Caco-2 (cell line): ENCODE measurements around the gene TPCN1. TPM values are rescaled to one million over a fixed set of nuclear protein-coding genes. Genes with fewer than 3 reads are reported as not detected.

Experiments used
- BruUV-seq: library from RNA; stranded (reverse); fragments of 400-500 nt; replicated peaks from 2 replicates; lab custom pipeline; 2021; lab: Mats Ljungman, UMichigan
- CTCF ChIA-PET: fragments of 300-600 bp; sonication (Branson Sonifier 250); formaldehyde crosslinking; loops from one replicate; lab custom pipeline; 2022; ENCODE audit warnings: antibody characterized with exemption; lab: Charles Lee
- POLR2A ChIA-PET: fragments of 300-600 bp; sonication (Branson Sonifier 250); formaldehyde crosslinking; loops from one replicate; lab custom pipeline; 2022; ENCODE audit warnings: antibody characterized with exemption; lab: Charles Lee
- DNase-seq, 2 experiments: peaks; one replicate each; pipeline versions ENCODE4 v3.0.0 to v3.0.0-alpha.2; 2020 to 2022
- H3K27me3 ChIP-seq: replicated peaks from 2 replicates; pipeline ENCODE4 v1.6.0; 2011; ENCODE audit warnings: low read length; ENCODE audit not compliant: control insufficient read depth, insufficient read depth
- H3K36me3 ChIP-seq: 2 replicates; pipeline ENCODE4 v1.5.1; 2011; ENCODE audit warnings: low read length; ENCODE audit not compliant: control insufficient read depth, insufficient read depth
- H3K4me1 ChIP-seq: fragments of 250-450 bp; sonication (Bioruptor Pico); 2 replicates; pipeline ENCODE4 v1.5.1; 2020; ENCODE audit warnings: mild to moderate bottlenecking
- H3K4me3 ChIP-seq: 2 replicates; pipeline ENCODE4 v1.5.1; 2011; ENCODE audit warnings: low read depth, mild to moderate bottlenecking, control low read depth, low read length
- H3K9me3 ChIP-seq: fragments of 250-450 bp; sonication (Bioruptor Pico); 2 replicates; pipeline ENCODE4 v1.5.1; 2020; ENCODE audit warnings: mild to moderate bottlenecking, moderate library complexity
- H3K27ac Mint-ChIP-seq: one replicate; pipeline ENCODE4 v1.8.0; 2022; ENCODE audit warnings: mixed read lengths; ENCODE audit not compliant: unreplicated experiment
- H3K27me3 Mint-ChIP-seq: one replicate; pipeline ENCODE4 v1.8.0; 2022; ENCODE audit warnings: mixed read lengths; ENCODE audit not compliant: insufficient read depth, unreplicated experiment
- H3K36me3 Mint-ChIP-seq: one replicate; pipeline ENCODE4 v1.8.0; 2022; ENCODE audit warnings: mild to moderate bottlenecking, mixed read lengths; ENCODE audit not compliant: insufficient read depth, unreplicated experiment
- H3K4me1 Mint-ChIP-seq: one replicate; pipeline ENCODE4 v1.8.0; 2022; ENCODE audit warnings: low read depth, mixed read lengths; ENCODE audit not compliant: unreplicated experiment
- H3K4me3 Mint-ChIP-seq: one replicate; pipeline ENCODE4 v1.8.0; 2022; ENCODE audit warnings: mild to moderate bottlenecking, moderate library complexity, mixed read lengths; ENCODE audit not compliant: unreplicated experiment
- H3K9me3 Mint-ChIP-seq: one replicate; pipeline ENCODE4 v1.8.0; 2022; ENCODE audit warnings: mixed read lengths; ENCODE audit not compliant: unreplicated experiment
- intact Hi-C: fragments of 100-400 bp; cut with micrococcal nuclease; formaldehyde crosslinking; loops from one replicate; pipeline ENCODE4 v1.10.0; 2022; ENCODE audit not compliant: unreplicated experiment
- total RNA-seq: library from RNA; stranded (reverse); gene quantifications from 2 replicates; pipeline ENCODE4 v1.2.3, GENCODE V29; 2022
- TF ChIP-seq, protein P1 (sequence below), 2 experiments: fragments of 200-600 bp in 1 of 2; IDR thresholded peaks; 1 replicate in 1 of 2; 2 replicates in 1 of 2; pipeline versions ENCODE4 v1.5.1 to v1.8.0; 2011 to 2022; ENCODE audit warnings: antibody characterized with exemption in 1 of 2, control low read depth in 1 of 2, inconsistent platforms in 1 of 2, low read depth in 1 of 2, low read length in 1 of 2, mild to moderate bottlenecking in 1 of 2, moderate library complexity in 1 of 2; ENCODE audit not compliant: insufficient read depth in 1 of 2, severe bottlenecking in 1 of 2, unreplicated experiment in 1 of 2

Gene TPCN1
- total RNA-seq, 1 experiment from 2014 or later = 54.4 TPM

DNA sequence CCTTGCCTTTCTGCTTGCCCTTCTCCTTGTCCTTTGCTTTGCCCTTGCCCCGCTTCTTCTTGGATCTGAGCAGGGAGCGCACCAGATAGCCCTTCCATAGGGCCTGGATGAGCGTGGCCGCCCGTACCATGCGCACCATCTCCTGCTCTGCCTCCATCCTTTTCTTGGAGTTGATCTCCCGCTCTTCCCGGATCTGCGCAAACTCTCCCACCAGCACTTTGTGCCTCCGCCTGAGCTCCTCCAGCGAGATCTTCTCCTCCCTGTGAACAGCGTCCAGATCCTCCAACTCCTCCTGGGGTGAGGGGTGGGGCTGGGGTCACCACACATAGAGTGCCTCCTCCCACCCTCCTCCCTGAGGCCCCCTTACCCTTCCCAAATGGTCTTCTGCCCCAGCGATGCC is 25.7 kb upstream of the TPCN1 start:
- no TSS peak for BruUV-seq
- CTCF ChIA-PET = no interaction called here
- intact Hi-C loops = loop anchor here (5.0 kb wide), 3 partner anchors 77 to 232 kb away; partner anchors contain the start of gene PLBD2

DNA sequence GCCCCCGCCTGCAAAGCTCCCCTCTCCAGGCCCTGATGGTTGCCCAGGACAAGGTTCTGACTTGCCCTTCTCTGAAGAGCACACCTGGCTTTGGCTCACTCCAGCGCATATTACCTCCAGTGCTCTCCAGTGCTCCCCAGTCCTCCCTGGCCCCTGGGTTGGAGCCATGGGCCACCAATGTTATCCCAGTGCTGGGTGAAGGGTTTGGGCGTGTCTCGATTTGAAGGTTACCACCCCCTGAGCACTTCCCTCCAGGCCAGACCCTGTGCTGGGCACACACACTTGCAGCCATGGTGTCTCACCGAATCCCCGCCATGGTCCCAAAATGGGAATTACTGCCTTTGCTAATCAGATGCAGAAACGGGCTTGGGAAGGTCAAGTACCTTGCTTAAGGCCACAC is 24.7 kb upstream of the TPCN1 start:
- Histone ChIP-seq H3K27me3 (no peaks in the 10 kb centered on the region), H3K4me1 (peaks cover 4% of the 10 kb centered on the region; the same call in 1 of the 2 replicates), H3K36me3 (0 out of 2 replicates have a peak, but pooled peaks cover 1% of the 10 kb centered on the region), H3K4me3 (no peak overlapping the region), H3K9me3 (no peaks in the 10 kb centered on the region)
- Mint-ChIP-seq H3K4me3 (no peak overlapping the region), H3K36me3 (peaks cover 28% of the 10 kb centered on the region), H3K9me3 (no peaks in the 10 kb centered on the region), H3K4me1 (peaks cover 7% of the 10 kb centered on the region), H3K27ac (no peak overlapping the region), H3K27me3 (no peaks in the 10 kb centered on the region)
- DNase-seq = no peak
- ChIA-PET POLR2A (no interaction called here), CTCF (no interaction called here)
- no TSS peak for BruUV-seq
- intact Hi-C loops = loop anchor here (2.0 to 5.0 kb wide), 5 partner anchors 26 to 231 kb away; partner anchors contain the start of gene PLBD2
- TF ChIP-seq, protein P1, sequence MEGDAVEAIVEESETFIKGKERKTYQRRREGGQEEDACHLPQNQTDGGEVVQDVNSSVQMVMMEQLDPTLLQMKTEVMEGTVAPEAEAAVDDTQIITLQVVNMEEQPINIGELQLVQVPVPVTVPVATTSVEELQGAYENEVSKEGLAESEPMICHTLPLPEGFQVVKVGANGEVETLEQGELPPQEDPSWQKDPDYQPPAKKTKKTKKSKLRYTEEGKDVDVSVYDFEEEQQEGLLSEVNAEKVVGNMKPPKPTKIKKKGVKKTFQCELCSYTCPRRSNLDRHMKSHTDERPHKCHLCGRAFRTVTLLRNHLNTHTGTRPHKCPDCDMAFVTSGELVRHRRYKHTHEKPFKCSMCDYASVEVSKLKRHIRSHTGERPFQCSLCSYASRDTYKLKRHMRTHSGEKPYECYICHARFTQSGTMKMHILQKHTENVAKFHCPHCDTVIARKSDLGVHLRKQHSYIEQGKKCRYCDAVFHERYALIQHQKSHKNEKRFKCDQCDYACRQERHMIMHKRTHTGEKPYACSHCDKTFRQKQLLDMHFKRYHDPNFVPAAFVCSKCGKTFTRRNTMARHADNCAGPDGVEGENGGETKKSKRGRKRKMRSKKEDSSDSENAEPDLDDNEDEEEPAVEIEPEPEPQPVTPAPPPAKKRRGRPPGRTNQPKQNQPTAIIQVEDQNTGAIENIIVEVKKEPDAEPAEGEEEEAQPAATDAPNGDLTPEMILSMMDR (IDR thresholded peaks at IDR 0.05; ENCODE audit: insufficient read depth in 1 of 2, low read depth in 1 of 2, low read length in 1 of 2, severe bottlenecking in 1 of 2, unreplicated experiment in 1 of 2) = no peak

More for the DNA sequence above, 25.7 kb upstream of the TPCN1 start:
- Histone ChIP-seq H3K36me3 (0 out of 2 replicates have a peak, but pooled peaks cover 1% of the 10 kb centered on the region), H3K27me3 (no peaks in the 10 kb centered on the region), H3K4me3 (no peak overlapping the region), H3K9me3 (no peaks in the 10 kb centered on the region), H3K4me1 (peaks cover 9% of the 10 kb centered on the region)
- TF ChIP-seq, protein P1 (IDR thresholded peaks at IDR 0.05; ENCODE audit: insufficient read depth in 1 of 2, low read depth in 1 of 2, low read length in 1 of 2, severe bottlenecking in 1 of 2, unreplicated experiment in 1 of 2) = no peak
- POLR2A ChIA-PET = interaction anchor here (0.9 kb wide), 1 partner anchor 26 kb away, joined by 5 read pairs; the partner anchor contains the start of gene TPCN1
- H3K27ac Mint-ChIP-seq = no peak overlapping the region
- no peaks in the 10 kb centered on the region for H3K27me3 Mint-ChIP-seq
- peaks cover 7% of the 10 kb centered on the region for H3K4me1 Mint-ChIP-seq
- H3K4me3 Mint-ChIP-seq = no peak overlapping the region
- no peaks in the 10 kb centered on the region for H3K9me3 Mint-ChIP-seq
- peaks cover 36% of the 10 kb centered on the region for H3K36me3 Mint-ChIP-seq
- DNase-seq = no peak

DNA sequence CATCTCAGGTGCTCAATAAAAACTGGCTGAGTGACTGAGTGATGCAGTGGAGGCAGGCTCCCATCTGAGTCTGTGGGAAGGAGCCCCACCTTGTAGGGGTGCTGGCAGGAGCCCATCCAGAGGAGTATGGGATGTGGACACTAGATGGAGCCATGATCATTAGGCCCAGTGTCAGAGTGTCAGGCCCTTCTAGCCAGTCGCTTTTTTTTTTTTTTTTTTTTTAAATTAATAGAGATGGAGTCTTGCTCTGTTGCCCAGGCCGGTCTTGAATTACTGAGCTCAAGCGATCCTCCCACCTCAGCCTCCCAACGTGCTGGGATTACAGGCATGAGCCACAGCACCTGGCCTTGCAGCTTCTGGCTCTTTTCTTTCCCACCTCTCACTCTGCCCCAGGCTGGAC is 24.3 kb upstream of the TPCN1 start:
- TF ChIP-seq, protein P1 (IDR thresholded peaks at IDR 0.05; ENCODE audit: insufficient read depth in 1 of 2, low read depth in 1 of 2, low read length in 1 of 2, severe bottlenecking in 1 of 2, unreplicated experiment in 1 of 2) = peak; percentile 66 to 86
- peak; percentile 81 to 83 for DNase-seq
- CTCF ChIA-PET = interaction anchor here (0.5 to 0.8 kb wide), 7 partner anchors 30 to 226 kb away, joined by 3 to 17 read pairs (median 4); no protein-coding TSS in a partner anchor
- intact Hi-C loops = loop anchor here (1.0 to 5.0 kb wide), 6 partner anchors 26 to 230 kb away; partner anchors contain the start of gene PLBD2
- Mint-ChIP-seq H3K27ac (no peak overlapping the region), H3K4me1 (peaks cover 7% of the 10 kb centered on the region), H3K36me3 (peaks cover 24% of the 10 kb centered on the region), H3K4me3 (no peak overlapping the region), H3K27me3 (no peaks in the 10 kb centered on the region), H3K9me3 (no peaks in the 10 kb centered on the region)
- Histone ChIP-seq H3K4me1 (peaks cover 4% of the 10 kb centered on the region; the same call in 1 of the 2 replicates), H3K9me3 (no peaks in the 10 kb centered on the region), H3K4me3 (no peak overlapping the region), H3K36me3 (0 out of 2 replicates have a peak, but pooled peaks cover 1% of the 10 kb centered on the region), H3K27me3 (no peaks in the 10 kb centered on the region)
- POLR2A ChIA-PET = interaction anchor here (0.5 to 0.6 kb wide), 3 partner anchors 26 to 40 kb away, joined by 4 to 7 read pairs (median 4); no protein-coding TSS in a partner anchor
- BruUV-seq = no TSS peak
